ENCODE results near the gene B9D2.
"Not testable (repeated sequence)": the region's sequence is repeated elsewhere in the genome, so short reads cannot be mapped to it uniquely, and the experiment has no call there.

B9D2 gene

DNA sequence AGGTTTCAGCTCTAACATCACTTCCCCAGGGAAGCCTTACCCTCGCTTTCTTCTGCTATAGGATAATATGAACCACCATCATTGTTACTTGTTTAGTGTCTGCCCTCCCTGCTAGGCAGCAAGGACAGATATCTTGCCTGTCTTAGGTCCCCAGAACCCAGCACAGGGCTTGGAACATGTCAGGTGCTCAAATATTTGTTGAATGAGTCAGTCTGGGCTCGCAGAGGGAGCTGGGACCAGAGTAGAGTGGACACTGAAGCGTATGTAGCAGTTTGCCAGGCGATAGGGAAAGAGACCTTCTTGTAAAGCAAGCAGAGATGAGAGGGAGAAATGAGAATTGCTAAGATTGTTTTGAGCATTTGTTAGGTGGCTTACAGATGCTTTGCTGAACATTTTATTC lies 45.3 kb upstream of the B9D2 start:
- TF ChIP-seq, protein P1, sequence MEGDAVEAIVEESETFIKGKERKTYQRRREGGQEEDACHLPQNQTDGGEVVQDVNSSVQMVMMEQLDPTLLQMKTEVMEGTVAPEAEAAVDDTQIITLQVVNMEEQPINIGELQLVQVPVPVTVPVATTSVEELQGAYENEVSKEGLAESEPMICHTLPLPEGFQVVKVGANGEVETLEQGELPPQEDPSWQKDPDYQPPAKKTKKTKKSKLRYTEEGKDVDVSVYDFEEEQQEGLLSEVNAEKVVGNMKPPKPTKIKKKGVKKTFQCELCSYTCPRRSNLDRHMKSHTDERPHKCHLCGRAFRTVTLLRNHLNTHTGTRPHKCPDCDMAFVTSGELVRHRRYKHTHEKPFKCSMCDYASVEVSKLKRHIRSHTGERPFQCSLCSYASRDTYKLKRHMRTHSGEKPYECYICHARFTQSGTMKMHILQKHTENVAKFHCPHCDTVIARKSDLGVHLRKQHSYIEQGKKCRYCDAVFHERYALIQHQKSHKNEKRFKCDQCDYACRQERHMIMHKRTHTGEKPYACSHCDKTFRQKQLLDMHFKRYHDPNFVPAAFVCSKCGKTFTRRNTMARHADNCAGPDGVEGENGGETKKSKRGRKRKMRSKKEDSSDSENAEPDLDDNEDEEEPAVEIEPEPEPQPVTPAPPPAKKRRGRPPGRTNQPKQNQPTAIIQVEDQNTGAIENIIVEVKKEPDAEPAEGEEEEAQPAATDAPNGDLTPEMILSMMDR (IDR thresholded peaks at IDR 0.05): no peak
- H3K27me3 ChIP-seq: no peaks in the 10 kb centered on the region
- DNase-seq: no peak
- H3K9me3 ChIP-seq: no peaks in the 10 kb centered on the region
- H3K4me3 ChIP-seq: no peak overlapping the region
- intact Hi-C loops (cut with DNase I; ENCODE audit: low total_unique reads): no loop called here
- no peak overlapping the region for H3K27ac ChIP-seq
- peaks cover 26 to 56% (median 35%) of the 10 kb centered on the region in 3 donors for H3K36me3 ChIP-seq
- H3K4me1 ChIP-seq: peaks cover 0 to 25% (median 8%) of the 10 kb centered on the region in 4 donors

DNA sequence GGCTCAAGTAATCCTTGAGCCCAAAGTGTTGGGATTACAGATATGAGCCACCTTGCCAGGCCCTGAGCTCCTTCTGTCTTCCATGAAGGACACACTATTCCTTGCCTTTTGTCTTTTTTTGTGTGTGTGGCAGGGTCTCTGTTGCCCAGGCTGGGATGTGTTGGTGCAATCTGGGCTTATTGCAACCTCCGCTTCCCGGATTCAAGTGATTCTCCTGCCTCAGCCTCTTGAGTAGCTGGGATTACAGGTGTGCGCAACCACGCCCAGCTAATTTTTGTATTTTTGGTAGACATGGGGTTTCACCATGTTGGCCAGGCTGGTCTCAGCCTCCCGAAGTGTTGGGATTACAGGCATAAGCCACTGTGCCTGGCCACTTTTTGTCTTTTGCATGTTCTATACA lies 44.9 kb upstream of the B9D2 start:
- H3K27me3 ChIP-seq; intact Hi-C loops (cut with DNase I; ENCODE audit: low total_unique reads); H3K27ac ChIP-seq; H3K9me3 ChIP-seq; DNase-seq; H3K4me3 ChIP-seq: not testable (repeated sequence)
- peaks cover 22 to 51% (median 31%) of the 10 kb centered on the region in 3 donors for H3K36me3 ChIP-seq
- peaks cover 0 to 25% (median 8%) of the 10 kb centered on the region in 4 donors for H3K4me1 ChIP-seq

DNA sequence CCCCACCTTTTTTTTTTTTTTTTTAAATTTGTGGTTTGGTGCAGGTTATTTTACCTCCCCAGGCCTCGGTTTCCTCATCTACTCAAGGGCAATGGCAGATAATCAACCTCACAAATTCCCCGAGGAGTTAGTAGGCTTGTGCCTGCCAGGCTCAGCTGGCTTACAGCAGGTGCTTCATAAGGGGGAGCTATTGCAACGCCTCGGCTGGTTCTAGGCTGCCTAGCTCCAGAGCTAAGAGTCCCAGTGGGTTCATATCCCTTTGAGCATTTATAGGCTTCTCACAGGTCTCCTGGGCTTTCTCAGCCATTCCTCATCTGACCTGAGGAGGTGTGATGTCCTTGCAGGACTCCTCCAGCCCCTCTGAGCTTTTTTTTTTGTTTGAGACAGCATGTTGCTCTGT lies 44.3 kb upstream of the B9D2 start:
- Histone ChIP-seq H3K4me1 (peaks cover 0 to 25% (median 8%) of the 10 kb centered on the region in 4 donors), H3K27ac (no peak overlapping the region), H3K9me3 (no peaks in the 10 kb centered on the region), H3K4me3 (no peak overlapping the region), H3K36me3 (peaks cover 16 to 50% (median 29%) of the 10 kb centered on the region in 3 donors), H3K27me3 (no peaks in the 10 kb centered on the region)
- TF ChIP-seq, protein P1 (IDR thresholded peaks at IDR 0.05): no peak
- intact Hi-C loops (cut with DNase I; ENCODE audit: low total_unique reads): no loop called here
- DNase-seq: no peak

DNA sequence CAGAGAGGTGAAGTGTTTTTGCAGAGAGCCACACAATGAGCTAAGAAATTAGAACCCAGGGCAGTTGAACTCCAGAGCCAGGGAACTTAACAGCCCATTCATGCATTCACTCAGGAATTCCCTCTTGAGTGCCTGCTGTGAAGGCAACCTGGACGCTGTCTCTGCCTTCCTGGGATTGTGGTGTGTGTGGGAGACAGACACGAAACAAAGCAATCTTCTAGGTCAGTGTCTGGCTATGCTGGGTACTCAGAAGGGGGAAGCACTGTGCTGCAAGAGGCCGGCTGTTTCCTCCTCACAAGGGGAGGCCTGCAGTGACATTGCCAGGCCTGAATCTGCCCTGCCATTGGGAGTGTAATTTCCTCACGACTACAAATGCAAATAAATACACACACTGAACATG lies 43.3 kb upstream of the B9D2 start:
- no peaks in the 10 kb centered on the region for H3K27me3 ChIP-seq
- TF ChIP-seq, protein P1 (IDR thresholded peaks at IDR 0.05): no peak
- no peak overlapping the region for H3K4me3 ChIP-seq
- H3K36me3 ChIP-seq: peaks cover 8 to 45% (median 26%) of the 10 kb centered on the region in 3 donors
- peaks cover 0 to 25% (median 8%) of the 10 kb centered on the region in 4 donors for H3K4me1 ChIP-seq
- no peaks in the 10 kb centered on the region for H3K9me3 ChIP-seq
- peak in 1 of 2 donors; percentile 35 for DNase-seq
- no peak overlapping the region for H3K27ac ChIP-seq
- intact Hi-C loops (cut with DNase I; ENCODE audit: low total_unique reads): no loop called here

DNA sequence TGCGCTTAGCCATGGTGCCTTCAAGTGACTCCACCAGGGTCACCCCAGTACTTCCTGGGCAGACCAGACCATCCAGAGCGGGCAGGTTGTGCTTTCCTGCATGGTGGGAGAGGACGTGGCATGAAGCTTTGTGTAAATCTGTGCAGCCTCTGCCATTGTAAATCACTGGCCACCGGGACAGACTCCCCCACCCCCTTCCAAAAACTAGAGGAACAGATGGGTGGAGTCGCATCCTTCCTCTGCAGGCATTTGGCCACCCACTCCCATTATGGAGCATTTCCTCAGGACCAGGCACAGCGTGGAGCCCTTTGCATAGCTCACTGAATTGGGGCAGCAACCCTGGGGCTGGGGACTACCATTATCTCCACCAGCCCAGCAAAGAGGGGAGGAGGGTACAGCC lies 41.8 kb upstream of the B9D2 start:
- TF ChIP-seq, protein P1 (IDR thresholded peaks at IDR 0.05): no peak
- Histone ChIP-seq H3K4me1 (peaks cover 0 to 17% (median 8%) of the 10 kb centered on the region in 4 donors), H3K36me3 (peaks cover 2 to 38% (median 20%) of the 10 kb centered on the region in 3 donors), H3K4me3 (no peak overlapping the region), H3K9me3 (no peaks in the 10 kb centered on the region), H3K27ac (no peak overlapping the region), H3K27me3 (no peaks in the 10 kb centered on the region)
- DNase-seq: no peak
- intact Hi-C loops (cut with DNase I; ENCODE audit: low total_unique reads): no loop called here

DNA sequence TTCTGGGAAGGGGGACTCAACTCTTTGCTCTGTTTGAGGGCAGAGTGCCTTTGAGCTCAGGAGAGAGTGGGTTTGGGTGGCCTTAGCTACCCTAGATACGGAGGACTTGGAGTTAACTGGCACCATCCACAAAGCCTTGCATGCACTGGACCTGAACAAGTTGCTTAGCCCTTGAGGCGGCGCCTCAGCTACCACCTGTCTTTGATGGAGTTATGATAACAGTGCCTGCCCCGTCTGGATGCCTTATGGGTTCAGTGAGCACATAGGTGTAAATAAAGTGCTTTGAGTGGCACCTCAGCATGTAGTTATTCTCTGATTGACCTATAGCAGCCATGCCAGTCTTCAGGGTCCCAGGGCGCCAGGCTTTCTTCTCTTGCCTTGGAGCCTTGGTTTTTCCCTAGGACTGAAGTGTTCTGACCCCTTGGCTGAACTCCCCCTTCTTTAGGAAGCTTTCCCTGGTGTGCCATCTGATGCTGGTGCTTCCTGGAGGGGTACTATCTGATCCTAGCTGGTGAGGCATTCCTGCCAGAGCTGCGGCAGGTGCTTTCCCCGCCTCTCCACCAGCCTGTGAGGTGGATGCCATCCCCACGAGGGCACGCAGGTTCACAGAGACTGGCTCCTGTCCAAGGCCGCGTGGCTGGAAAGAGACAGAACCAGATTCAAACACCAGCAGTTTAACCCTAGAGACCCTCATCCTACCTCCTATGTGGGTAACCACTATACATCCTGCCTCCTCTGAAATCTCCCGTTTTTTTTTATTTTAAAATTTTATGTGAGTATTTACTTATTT lies 39.4 kb upstream of the B9D2 start:
- peaks cover 0 to 33% (median 17%) of the 10 kb centered on the region in 3 donors for H3K36me3 ChIP-seq
- H3K4me3 ChIP-seq: no peak overlapping the region
- intact Hi-C loops (cut with DNase I; ENCODE audit: low total_unique reads): no loop called here
- no peak for DNase-seq
- no peaks in the 10 kb centered on the region for H3K27me3 ChIP-seq
- H3K27ac ChIP-seq: no peak overlapping the region
- TF ChIP-seq, protein P1 (IDR thresholded peaks at IDR 0.05): no peak
- H3K4me1 ChIP-seq: peaks cover 0 to 18% (median 8%) of the 10 kb centered on the region in 4 donors
- H3K9me3 ChIP-seq: no peaks in the 10 kb centered on the region

Measured in tibial artery (tissue), 4 donors.